Parathyroid adenoma (tissue), 2 donors: ENCODE data around the gene QTRT2.

Experiments used
- H2AFZ ChIP-seq: fragments of 300-600 bp; sonication (generic); one replicate; pipeline ENCODE4 v1.7.0; 2017; ENCODE audit warnings: antibody characterized with exemption, mild to moderate bottlenecking
- H3K27ac ChIP-seq: fragments of 300-600 bp; sonication (generic); one replicate; pipeline ENCODE4 v1.7.0; 2017
- H3K27me3 ChIP-seq: fragments of 300-600 bp; sonication (generic); one replicate; pipeline ENCODE4 v1.7.0; 2017; ENCODE audit warnings: low read length; ENCODE audit not compliant: control insufficient read depth, insufficient read depth
- H3K36me3 ChIP-seq: fragments of 300-600 bp; sonication (generic); one replicate; pipeline ENCODE4 v1.7.0; 2017; ENCODE audit warnings: low read length; ENCODE audit not compliant: control insufficient read depth, insufficient read depth
- H3K4me1 ChIP-seq: fragments of 300-600 bp; sonication (generic); one replicate; pipeline ENCODE4 v1.7.0; 2017; ENCODE audit warnings: control low read depth
- H3K4me2 ChIP-seq: fragments of 300-600 bp; sonication (generic); one replicate; pipeline ENCODE4 v1.7.0; 2017; ENCODE audit warnings: low read length
- H3K4me3 ChIP-seq: fragments of 300-600 bp; sonication (generic); one replicate; pipeline ENCODE4 v1.7.0; 2017; ENCODE audit warnings: low read depth, low read length
- H3K79me2 ChIP-seq: fragments of 300-600 bp; sonication (generic); one replicate; pipeline ENCODE4 v1.7.0; 2017; ENCODE audit warnings: control low read depth
- H3K9ac ChIP-seq: fragments of 300-600 bp; sonication (generic); one replicate; pipeline ENCODE4 v1.7.0; 2017; ENCODE audit warnings: mild to moderate bottlenecking
- H3K9me3 ChIP-seq: fragments of 300-600 bp; sonication (generic); one replicate; pipeline ENCODE4 v1.7.0; 2017; ENCODE audit warnings: low read length; ENCODE audit not compliant: control insufficient read depth
- CTCF ChIP-seq: fragments of 300-600 bp; sonication (generic); IDR thresholded peaks from one replicate; pipeline ENCODE4 v1.7.0; 2017; ENCODE audit warnings: antibody characterized with exemption, mild to moderate bottlenecking
- donor health status: primary hyperparathyroidism.

Gene QTRT2

DNA sequence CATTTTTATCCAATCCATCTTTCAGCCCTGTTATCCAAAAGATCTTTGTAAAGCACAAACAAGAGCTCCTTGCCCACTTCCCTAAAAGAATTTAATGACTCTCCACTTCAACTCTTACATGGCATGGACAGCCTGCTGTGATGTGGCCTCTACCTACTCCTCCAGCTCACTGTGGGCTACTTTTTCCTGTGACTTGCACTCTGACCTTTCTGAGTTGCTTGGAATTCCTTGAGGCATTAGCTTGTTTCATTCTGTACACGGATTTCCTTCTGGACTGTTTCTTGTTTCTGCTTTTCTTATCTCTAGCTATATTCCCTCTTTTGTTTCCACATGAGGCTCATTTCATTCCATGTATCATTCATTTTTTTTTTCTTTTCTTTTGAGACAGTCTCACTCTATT, 15.2 kb downstream of the QTRT2 start:
- Histone ChIP-seq H3K9me3 (no peaks in the 10 kb centered on the region), H3K9ac (no peak overlapping the region), H3K79me2 (peaks cover 3% of the 10 kb centered on the region), H3K4me2 (no peak overlapping the region), H3K36me3 (no peaks in the 10 kb centered on the region), H2AFZ (no peak overlapping the region), H3K4me1 (no peaks in the 10 kb centered on the region), H3K27ac (no peak overlapping the region), H3K27me3 (no peaks in the 10 kb centered on the region), H3K4me3 (no peak overlapping the region)
- TF ChIP-seq CTCF: no peak

DNA sequence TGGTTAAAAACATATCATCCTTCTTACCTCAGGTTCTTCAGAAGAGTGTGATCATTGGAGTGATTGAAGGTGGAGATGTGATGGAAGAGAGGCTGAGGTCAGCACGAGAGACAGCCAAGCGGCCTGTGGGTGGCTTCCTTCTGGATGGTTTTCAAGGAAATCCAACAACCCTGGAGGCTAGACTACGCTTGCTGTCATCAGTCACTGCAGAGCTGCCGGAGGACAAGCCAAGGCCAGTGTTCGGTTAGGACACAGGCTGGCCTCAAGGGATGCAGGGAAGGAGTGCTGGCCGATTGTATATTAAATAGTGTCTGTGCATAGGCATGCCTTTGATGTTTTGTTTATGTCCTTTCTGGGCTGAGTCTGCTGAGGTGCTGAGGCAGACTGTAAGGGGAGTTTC, 20.2 kb downstream of the QTRT2 start:
- H3K4me1 ChIP-seq: no peaks in the 10 kb centered on the region
- no peak overlapping the region for H3K27ac ChIP-seq
- TF ChIP-seq CTCF: no peak
- no peaks in the 10 kb centered on the region for H3K79me2 ChIP-seq
- no peak overlapping the region for H2AFZ ChIP-seq
- no peaks in the 10 kb centered on the region for H3K36me3 ChIP-seq
- no peak overlapping the region for H3K9ac ChIP-seq
- H3K9me3 ChIP-seq: no peaks in the 10 kb centered on the region
- H3K4me2 ChIP-seq: no peak overlapping the region
- no peaks in the 10 kb centered on the region for H3K27me3 ChIP-seq
- no peak overlapping the region for H3K4me3 ChIP-seq

- H3K79me2 ChIP-seq: no peaks in the 10 kb centered on the region
- H3K36me3 ChIP-seq: no peaks in the 10 kb centered on the region
These were observed 21.6 kb downstream of the QTRT2 start for GRCh38 chr3:114078126-114078525.

DNA sequence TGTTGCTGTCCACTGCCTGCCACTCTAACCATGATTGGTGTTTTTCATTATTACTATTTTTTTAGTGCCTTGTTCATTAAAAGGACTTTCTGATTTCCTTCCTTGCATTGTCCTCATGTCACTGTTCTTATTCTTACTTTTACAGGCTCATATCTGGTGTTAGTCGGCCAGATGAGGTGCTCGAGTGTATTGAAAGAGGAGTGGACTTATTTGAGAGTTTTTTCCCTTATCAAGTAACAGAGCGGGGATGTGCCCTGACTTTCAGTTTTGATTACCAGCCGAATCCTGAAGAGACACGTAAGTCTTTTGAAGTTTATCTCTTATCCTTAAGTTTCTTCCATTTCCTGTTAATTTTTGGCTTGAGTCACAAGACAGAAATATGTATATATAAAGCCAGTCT, 23.2 kb downstream of the QTRT2 start:
- no peak for TF ChIP-seq CTCF
- Histone ChIP-seq H3K36me3 (no peaks in the 10 kb centered on the region), H3K27ac (no peak overlapping the region), H3K4me3 (no peak overlapping the region), H3K9me3 (no peaks in the 10 kb centered on the region), H3K9ac (no peak overlapping the region), H2AFZ (no peak overlapping the region), H3K27me3 (no peaks in the 10 kb centered on the region), H3K4me1 (no peaks in the 10 kb centered on the region), H3K4me2 (no peak overlapping the region), H3K79me2 (no peaks in the 10 kb centered on the region)

More at GRCh38 chr3:114078126-114078525, 21.6 kb downstream of the QTRT2 start:
- TF ChIP-seq CTCF: no peak
- no peak overlapping the region for H3K27ac ChIP-seq
- no peaks in the 10 kb centered on the region for H3K9me3 ChIP-seq
- H3K27me3 ChIP-seq: no peaks in the 10 kb centered on the region
- no peaks in the 10 kb centered on the region for H3K4me1 ChIP-seq
- no peak overlapping the region for H3K4me3 ChIP-seq
- H3K4me2 ChIP-seq: no peak overlapping the region
- no peak overlapping the region for H2AFZ ChIP-seq
- H3K9ac ChIP-seq: no peak overlapping the region

- no peaks in the 10 kb centered on the region for H3K27me3 ChIP-seq
- H3K79me2 ChIP-seq: no peaks in the 10 kb centered on the region
- H2AFZ ChIP-seq: no peak overlapping the region
- H3K9ac ChIP-seq: no peak overlapping the region
- no peak overlapping the region for H3K4me3 ChIP-seq
- TF ChIP-seq CTCF: no peak
- H3K36me3 ChIP-seq: no peaks in the 10 kb centered on the region
- no peaks in the 10 kb centered on the region for H3K4me1 ChIP-seq
- H3K27ac ChIP-seq: no peak overlapping the region
- H3K9me3 ChIP-seq: no peaks in the 10 kb centered on the region
- H3K4me2 ChIP-seq: no peak overlapping the region
These were observed 23.7 kb downstream of the QTRT2 start for GRCh38 chr3:114080201-114080600.
